ENCODE measurements around the gene RALGPS1. TPM values are rescaled to one million over a fixed set of nuclear protein-coding genes. Genes with fewer than 3 reads are reported as not detected.

RALGPS1 gene
- total RNA-seq, 1 experiment from 2014 or later = 18.6 TPM

DNA sequence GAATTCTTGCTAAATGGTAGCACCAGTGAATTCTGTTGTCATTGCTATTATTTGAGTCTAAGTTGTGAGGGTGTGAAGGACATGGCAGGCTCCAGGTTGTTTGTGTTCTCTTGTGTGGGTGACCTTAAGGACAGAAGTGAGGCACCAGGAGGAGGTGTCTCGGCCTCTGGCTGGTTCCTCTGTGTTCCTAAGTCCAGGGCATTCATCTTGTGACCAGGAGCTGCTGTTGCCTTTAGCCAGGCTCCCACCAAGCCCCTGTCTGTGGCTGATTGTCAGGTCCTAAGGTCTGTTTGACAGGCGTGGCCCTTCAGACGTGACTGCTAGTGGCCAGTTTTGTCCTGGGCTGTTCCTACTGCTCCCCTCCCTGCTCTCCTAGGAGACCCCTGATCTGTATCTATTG, 118.5 kb downstream of the RALGPS1 start:
- Histone ChIP-seq H3K18ac (ENCODE audit: insufficient read length, low read depth, low read length) (no peak overlapping the region), H4K91ac (ENCODE audit: insufficient read length, low read depth, low read length) (no peak overlapping the region), H3K79me2 (ENCODE audit: insufficient read depth, low read length) (no peaks in the 10 kb centered on the region), H4K8ac (replicated peaks; ENCODE audit: insufficient read length, low read depth, low read length) (no peak overlapping the region), H3K4ac (ENCODE audit: low read depth, low read length) (no peak overlapping the region), H3K79me1 (ENCODE audit: insufficient read depth, low read depth, low read length, poor library complexity, severe bottlenecking) (no peaks in the 10 kb centered on the region), H3K23me2 (ENCODE audit: insufficient read length, low read depth, low read length, poor library complexity, severe bottlenecking) (no peaks in the 10 kb centered on the region), H3K9ac (ENCODE audit: extremely low read depth, insufficient read length, low read length) (no peak overlapping the region), H2AFZ (ENCODE audit: low read length) (no peak overlapping the region), H3T11ph (ENCODE audit: low read length) (no peak overlapping the region), H4K20me1 (ENCODE audit: control insufficient read depth, insufficient read depth, insufficient read length) (no peaks in the 10 kb centered on the region), H2BK20ac (ENCODE audit: low read depth, low read length, poor library complexity, severe bottlenecking) (no peak overlapping the region), H3K4me1 (ENCODE audit: insufficient read depth, low read length) (no peaks in the 10 kb centered on the region), H2BK15ac (ENCODE audit: low read depth, low read length) (no peak overlapping the region), H3K27ac (ENCODE audit: insufficient read length, low read depth, low read length) (no peak overlapping the region), H2BK120ac (ENCODE audit: low read depth, low read length, poor library complexity, severe bottlenecking) (no peak overlapping the region), H3K56ac (ENCODE audit: insufficient read length, low read depth, low read length) (no peak overlapping the region), H2BK12ac (ENCODE audit: insufficient read length, low read depth, low read length) (no peak overlapping the region), H3K27me3 (ENCODE audit: insufficient read depth, low read length) (no peaks in the 10 kb centered on the region), H3K23ac (ENCODE audit: insufficient read length, low read depth, low read length) (no peak overlapping the region), H2BK5ac (ENCODE audit: insufficient read length, low read length) (no peak overlapping the region), H3K9me3 (ENCODE audit: control insufficient read depth, low read depth, low read length) (no peaks in the 10 kb centered on the region), H2AK5ac (ENCODE audit: insufficient read length, low read length) (no peak overlapping the region), H3K14ac (ENCODE audit: insufficient read depth, low read length) (no peak overlapping the region), H3K4me2 (ENCODE audit: insufficient read depth, insufficient read length, low read length) (no peak overlapping the region), H4K5ac (ENCODE audit: insufficient read length, low read depth, low read length) (no peak overlapping the region)
- H3K4me1 Mint-ChIP-seq = no peaks in the 10 kb centered on the region
- WGBS (ENCODE audit: extremely low coverage, insufficient read length, low lambda C conversion rate) = no CpG with 5 or more reads among the region's 3 CpGs
- H3K9me3 Mint-ChIP-seq = no peaks in the 10 kb centered on the region
- H3K27me3 Mint-ChIP-seq (ENCODE audit: low read depth) = no peaks in the 10 kb centered on the region
- TF ChIP-seq, protein P1, sequence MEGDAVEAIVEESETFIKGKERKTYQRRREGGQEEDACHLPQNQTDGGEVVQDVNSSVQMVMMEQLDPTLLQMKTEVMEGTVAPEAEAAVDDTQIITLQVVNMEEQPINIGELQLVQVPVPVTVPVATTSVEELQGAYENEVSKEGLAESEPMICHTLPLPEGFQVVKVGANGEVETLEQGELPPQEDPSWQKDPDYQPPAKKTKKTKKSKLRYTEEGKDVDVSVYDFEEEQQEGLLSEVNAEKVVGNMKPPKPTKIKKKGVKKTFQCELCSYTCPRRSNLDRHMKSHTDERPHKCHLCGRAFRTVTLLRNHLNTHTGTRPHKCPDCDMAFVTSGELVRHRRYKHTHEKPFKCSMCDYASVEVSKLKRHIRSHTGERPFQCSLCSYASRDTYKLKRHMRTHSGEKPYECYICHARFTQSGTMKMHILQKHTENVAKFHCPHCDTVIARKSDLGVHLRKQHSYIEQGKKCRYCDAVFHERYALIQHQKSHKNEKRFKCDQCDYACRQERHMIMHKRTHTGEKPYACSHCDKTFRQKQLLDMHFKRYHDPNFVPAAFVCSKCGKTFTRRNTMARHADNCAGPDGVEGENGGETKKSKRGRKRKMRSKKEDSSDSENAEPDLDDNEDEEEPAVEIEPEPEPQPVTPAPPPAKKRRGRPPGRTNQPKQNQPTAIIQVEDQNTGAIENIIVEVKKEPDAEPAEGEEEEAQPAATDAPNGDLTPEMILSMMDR (conservative IDR thresholded peaks at IDR 0.05) = no peak
- H3K4me3 Mint-ChIP-seq = no peak overlapping the region
- H3K27ac Mint-ChIP-seq = no peak overlapping the region
- DNase-seq = no peak
- no peaks in the 10 kb centered on the region for H3K36me3 Mint-ChIP-seq (ENCODE audit: insufficient read depth in 1 of 3, low read depth in 3 of 3)

Measured in H9 (cell line).